Mesodermal cell (in vitro differentiated cells): Measurements from ENCODE around the gene KRTAP12-4.
"Not testable (repeated sequence)": the region's sequence is repeated elsewhere in the genome, so short reads cannot be mapped to it uniquely, and the experiment has no call there.

Experiments
- H3K27ac ChIP-seq: 2 replicates; pipeline ENCODE4 v1.7.0; 2013; ENCODE audit warnings: mild to moderate bottlenecking, low read depth, low read length, moderate library complexity; ENCODE audit not compliant: severe bottlenecking
- H3K36me3 ChIP-seq: 2 replicates; pipeline ENCODE4 v1.7.1; 2013; ENCODE audit warnings: mild to moderate bottlenecking, low read length, moderate library complexity; ENCODE audit not compliant: control insufficient read depth, insufficient read depth
- H3K4me1 ChIP-seq: one replicate; pipeline ENCODE4 v1.7.1; 2013; ENCODE audit warnings: mild to moderate bottlenecking, low read length; ENCODE audit not compliant: insufficient read depth, control insufficient read depth, poor library complexity, severe bottlenecking
- H3K4me3 ChIP-seq: 2 replicates; pipeline ENCODE4 v1.7.0; 2013; ENCODE audit warnings: low read length, control low read depth, mild to moderate bottlenecking; ENCODE audit not compliant: insufficient read depth, poor library complexity, severe bottlenecking; ENCODE audit errors: extremely low read depth
- H3K9me3 ChIP-seq: 2 replicates; pipeline ENCODE4 v1.7.1; 2013; ENCODE audit warnings: mild to moderate bottlenecking, low read length, moderate library complexity; ENCODE audit not compliant: control insufficient read depth
- WGBS, 2 experiments: methylation state at CpG; one replicate each; pipeline ENCODE4 v1.1.5; 2013; ENCODE audit warnings: missing lambda C conversion rate in 2 of 2; ENCODE audit not compliant: insufficient coverage in 2 of 2; 5-methylcytosine and 5-hydroxymethylcytosine counted together

Gene KRTAP12-4

DNA sequence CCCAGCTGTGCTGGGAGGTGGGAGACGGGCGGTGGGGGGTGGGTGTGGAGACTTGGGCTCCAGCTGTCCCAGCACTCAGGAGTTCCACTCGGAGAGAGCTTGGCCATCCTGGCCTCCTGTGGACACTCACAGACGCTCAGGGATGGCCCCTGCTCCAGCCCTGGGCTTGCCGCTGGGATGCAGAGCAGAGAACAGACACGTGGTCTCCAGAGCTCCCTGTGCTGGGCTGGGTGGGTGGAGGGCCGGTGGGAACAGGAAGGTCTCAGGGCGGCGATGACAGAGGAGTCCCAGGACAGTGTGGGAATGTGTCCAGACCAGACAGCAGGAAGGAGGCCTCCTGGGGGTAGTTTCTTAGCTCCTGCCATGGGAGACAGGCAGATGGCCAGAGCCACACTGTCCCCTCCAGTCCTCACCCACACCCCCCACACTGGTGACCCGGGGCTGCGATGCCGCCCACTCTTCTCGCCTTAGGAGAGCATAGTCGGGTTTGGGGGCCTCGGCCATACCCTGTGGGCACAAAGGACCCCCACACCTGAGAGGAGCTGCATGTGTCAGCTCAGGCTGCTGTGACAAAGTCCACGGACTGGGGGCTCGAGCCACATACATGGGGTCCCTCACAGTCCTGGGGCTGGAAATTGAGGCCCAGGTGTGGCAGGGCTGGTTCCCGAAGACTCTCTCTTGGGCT, 25.6 kb downstream of the KRTAP12-4 start:
- H3K36me3 ChIP-seq = no peaks in the 10 kb centered on the region
- H3K4me3 ChIP-seq = no peak overlapping the region
- H3K27ac ChIP-seq = no peak overlapping the region
- no peaks in the 10 kb centered on the region for H3K4me1 ChIP-seq
- H3K9me3 ChIP-seq = peaks cover 23% of the 10 kb centered on the region
- WGBS, 2 experiments = 91 to 93% methylated on average over 12 to 13 of the region's 18 CpGs

DNA sequence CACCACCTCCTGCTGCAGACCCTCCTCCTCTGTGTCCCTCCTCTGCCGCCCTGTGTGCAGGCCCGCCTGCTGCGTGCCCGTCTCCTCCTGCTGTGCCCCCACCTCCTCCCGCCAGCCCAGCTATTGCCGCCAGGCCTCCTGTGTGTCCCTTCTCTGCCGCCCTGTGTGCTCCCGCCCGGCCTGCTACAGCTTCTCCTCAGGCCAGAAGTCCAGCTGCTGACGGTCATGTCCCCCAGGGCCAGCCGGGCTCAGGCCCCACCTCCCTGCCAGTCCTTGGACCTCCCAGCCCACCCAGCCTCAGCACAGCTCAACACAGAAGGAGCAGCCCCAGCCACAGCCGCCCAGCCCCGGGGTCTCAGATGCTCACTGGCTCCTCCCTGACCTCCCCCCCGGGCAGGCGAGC, 26.6 kb downstream of the KRTAP12-4 start:
- not testable (repeated sequence) for H3K4me1 ChIP-seq, H3K27ac ChIP-seq, H3K36me3 ChIP-seq, H3K4me3 ChIP-seq
- 80 to 84% methylated on average over 2 to 14 of the region's 15 CpGs for whole genome bisulfite sequencing, 2 experiments
- peaks cover 33% of the 10 kb centered on the region for H3K9me3 ChIP-seq

DNA sequence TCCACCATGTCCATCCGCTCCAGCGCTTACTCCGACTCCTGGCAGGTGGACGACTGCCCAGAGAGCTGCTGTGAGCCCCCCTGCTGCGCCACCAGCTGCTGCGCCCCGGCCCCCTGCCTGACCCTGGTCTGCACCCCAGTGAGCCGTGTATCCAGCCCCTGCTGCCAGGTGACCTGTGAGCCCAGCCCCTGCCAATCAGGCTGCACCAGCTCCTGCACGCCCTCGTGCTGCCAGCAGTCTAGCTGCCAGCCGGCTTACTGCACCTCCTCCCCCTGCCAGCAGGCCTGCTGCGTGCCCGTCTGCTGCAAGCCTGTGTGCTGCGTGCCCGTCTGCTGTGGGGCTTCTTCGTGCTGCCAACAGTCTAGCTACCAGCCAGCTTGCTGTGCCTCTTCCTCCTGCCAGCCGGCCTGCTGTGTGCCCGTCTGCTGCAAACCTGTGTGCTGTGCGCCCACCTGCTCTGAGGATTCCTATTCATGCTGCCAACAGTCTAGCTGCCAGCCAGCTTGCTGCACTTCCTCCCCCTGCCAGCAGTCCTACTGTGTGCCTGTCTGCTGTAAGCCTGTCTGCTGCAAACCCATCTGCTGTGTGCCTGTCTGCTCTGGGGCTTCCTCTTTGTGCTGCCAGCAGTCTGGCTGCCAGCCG, 27.2 kb downstream of the KRTAP12-4 start:
- 93 to 94% methylated on average over 10 to 16 of the region's 20 CpGs for WGBS, 2 experiments
- not testable (repeated sequence) for H3K4me1 ChIP-seq, H3K36me3 ChIP-seq, H3K4me3 ChIP-seq, H3K27ac ChIP-seq
- H3K9me3 ChIP-seq = peaks cover 37% of the 10 kb centered on the region

DNA sequence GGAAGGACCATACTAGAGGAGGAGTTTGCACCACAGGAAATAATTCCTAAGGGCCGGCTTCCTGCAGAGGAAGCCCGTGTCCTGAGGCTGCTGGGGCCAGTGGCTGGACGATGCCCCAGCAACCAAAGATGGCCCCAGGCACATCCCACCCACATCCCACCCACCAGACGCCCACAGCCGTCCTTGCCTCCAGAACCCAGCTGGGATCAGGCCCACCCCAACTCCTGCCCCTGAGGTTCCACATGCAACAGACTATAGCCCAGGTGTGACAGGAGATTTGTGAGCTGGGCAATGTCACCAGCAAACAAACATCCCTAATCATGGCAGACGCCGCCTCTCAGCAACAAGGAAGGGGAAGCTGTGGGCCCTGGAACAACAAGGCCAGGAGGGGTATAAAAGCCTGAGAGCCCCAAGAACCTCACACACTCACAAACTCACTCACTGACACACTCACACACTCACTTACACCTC, 27.8 kb downstream of the KRTAP12-4 start, which contains the start of gene KRTAP10-9:
TSS of gene KRTAP10-9 (plus strand) at position 421 of the 471 bp plus-strand sequence. CDS start 79 bp downstream, outside the sequence.
- H3K9me3 ChIP-seq = peaks cover 39% of the 10 kb centered on the region
- no peak within 1 kb of the TSS for H3K27ac ChIP-seq
- no peaks in the 10 kb centered on the region for H3K4me1 ChIP-seq
- WGBS, 2 experiments = 82 to 89% methylated on average over 2 to 6 of the region's 7 CpGs
- H3K4me3 ChIP-seq = no peak within 1 kb of the TSS
- no peaks in the 10 kb centered on the region for H3K36me3 ChIP-seq

DNA sequence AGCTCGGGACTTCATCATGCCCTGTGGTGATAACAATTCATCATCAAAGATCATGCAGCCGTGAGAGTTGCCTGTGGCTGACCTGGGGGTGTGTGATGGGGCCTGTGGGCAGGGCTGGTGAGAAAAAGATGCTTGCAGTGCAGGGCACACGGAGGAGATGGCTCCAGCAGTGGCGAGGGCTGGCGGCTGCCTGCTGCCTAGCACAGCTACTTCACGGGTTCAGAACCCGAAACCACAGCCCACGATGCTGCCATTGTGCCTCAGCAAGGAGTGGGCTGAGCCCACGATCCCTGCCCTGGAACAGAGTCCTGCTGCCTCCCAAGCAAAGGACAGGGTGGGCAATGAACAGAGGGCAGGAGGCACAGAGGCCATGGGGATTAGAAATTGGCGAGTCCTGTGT, 28.2 kb downstream of the KRTAP12-4 start:
- Histone ChIP-seq H3K4me3 (no peak overlapping the region), H3K4me1 (no peaks in the 10 kb centered on the region), H3K36me3 (no peaks in the 10 kb centered on the region), H3K9me3 (peaks cover 39% of the 10 kb centered on the region), H3K27ac (no peak overlapping the region)
- WGBS, 2 experiments = 90 to 91% methylated on average over 8 to 10 of the region's 10 CpGs

DNA sequence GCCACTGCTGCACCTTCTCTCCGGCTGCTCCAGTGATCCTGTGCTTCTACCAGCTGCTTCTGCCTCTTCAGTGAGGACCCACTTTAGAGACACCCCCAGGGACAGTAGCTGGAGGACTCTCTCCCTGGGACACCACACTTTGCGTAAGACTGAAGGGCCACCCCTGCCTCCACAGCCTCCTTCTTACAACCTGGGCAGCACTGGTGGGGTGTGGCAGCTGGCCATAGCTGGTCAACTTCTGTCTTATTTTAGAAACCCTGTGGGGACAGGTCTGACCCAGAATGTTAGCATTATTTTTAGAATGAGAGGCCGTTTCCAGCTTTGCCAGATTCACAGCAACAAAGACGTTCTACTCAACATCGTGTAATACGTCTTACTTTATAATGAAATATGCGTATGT, 28.7 kb downstream of the KRTAP12-4 start:
- H3K4me1 ChIP-seq = no peaks in the 10 kb centered on the region
- no peak overlapping the region for H3K4me3 ChIP-seq
- peaks cover 39% of the 10 kb centered on the region for H3K9me3 ChIP-seq
- H3K36me3 ChIP-seq = no peaks in the 10 kb centered on the region
- 92 to 100% methylated on average over 1 to 4 of the region's 7 CpGs for WGBS, 2 experiments
- no peak overlapping the region for H3K27ac ChIP-seq

DNA sequence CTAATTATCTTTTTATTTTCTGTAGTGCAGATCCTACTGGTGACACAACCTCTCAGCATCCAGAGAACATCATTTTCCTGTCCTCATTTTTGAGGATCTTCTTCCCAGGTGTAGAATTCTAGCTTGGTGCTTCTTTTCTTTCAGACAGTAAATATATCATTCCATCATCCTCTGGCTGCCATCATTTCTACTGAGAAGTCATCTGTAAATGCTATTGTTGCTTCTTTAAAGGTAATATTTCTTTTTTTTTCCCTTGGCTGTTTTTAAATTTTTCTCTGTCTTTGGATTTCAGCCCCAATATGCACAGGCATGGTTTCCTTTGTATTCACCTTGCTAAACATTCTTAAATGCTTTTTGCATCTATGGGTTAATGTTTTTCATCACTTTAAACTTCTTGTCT, 30.9 kb downstream of the KRTAP12-4 start:
- Histone ChIP-seq H3K27ac (no peak overlapping the region), H3K4me3 (no peak overlapping the region), H3K4me1 (no peaks in the 10 kb centered on the region), H3K9me3 (peaks cover 51% of the 10 kb centered on the region), H3K36me3 (no peaks in the 10 kb centered on the region)

DNA sequence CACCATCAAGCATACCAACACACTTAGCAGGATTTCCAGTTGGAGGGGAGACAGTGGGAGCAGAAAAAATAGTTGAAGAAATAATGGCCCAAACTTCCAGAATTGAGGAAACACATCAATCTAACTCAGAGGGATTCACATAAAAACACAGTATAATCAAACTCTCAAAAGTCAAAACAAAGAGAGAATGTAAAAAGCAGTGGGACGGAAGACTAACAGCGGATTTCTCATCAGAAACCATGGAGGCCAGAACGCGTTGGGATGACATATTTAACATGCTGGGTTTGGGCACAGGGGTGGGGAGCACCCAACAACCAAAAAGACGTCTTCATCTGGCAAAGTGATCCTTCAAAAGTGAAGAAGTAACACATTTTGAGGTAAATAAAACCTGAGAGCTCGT, 34.6 kb downstream of the KRTAP12-4 start:
- Histone ChIP-seq H3K4me3 (no peak overlapping the region), H3K9me3 (peaks cover 41% of the 10 kb centered on the region), H3K4me1 (no peaks in the 10 kb centered on the region), H3K27ac (no peak overlapping the region), H3K36me3 (no peaks in the 10 kb centered on the region)
- WGBS, 2 experiments = 82 to 94% methylated on average over 6 of the region's 6 CpGs

DNA sequence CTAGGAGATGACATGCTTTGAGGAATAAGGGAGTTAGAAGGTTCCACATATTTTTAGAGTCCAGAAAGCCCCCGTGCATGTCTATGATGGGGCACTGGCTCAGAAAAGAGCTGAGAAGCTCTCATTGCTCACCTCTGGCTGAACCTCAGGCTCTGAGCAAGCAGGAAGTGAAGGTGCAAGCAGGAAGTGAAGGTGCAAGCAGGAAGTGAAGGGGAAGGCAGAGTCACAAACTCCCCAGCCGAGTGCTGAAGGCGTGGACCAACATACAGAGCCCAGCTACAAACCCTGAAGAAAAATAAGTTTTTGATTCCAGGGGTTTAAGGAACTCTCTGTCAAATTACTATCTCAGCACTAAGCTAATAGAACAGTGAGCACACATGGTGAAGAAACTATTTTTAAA, 35.5 kb downstream of the KRTAP12-4 start:
- WGBS, 2 experiments = 93 to 100% methylated on average over 1 to 2 of the region's 3 CpGs
- H3K4me1 ChIP-seq = no peaks in the 10 kb centered on the region
- no peaks in the 10 kb centered on the region for H3K36me3 ChIP-seq
- H3K4me3 ChIP-seq = no peak overlapping the region
- no peak overlapping the region for H3K27ac ChIP-seq
- peaks cover 31% of the 10 kb centered on the region for H3K9me3 ChIP-seq

DNA sequence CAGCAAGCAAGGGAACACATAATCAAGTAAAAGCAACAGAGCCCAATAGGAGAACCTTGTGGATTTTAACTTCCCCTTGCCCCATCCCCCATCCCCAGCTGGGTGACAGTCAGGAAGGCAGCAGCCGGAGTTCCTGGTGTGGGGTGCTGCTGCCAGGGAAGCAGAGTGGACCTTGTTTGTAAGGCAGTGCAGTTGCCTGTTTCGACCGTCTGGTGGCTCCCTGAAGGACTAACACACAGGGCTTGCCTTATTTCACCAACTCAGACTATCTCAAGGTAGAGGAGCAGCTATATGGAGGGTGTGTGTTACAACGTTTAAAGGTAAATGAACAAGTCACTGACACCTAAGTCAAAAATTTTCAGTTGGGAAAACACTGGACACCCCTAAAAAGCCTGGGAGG, 36.0 kb downstream of the KRTAP12-4 start:
- Histone ChIP-seq H3K27ac (no peak overlapping the region), H3K4me1 (no peaks in the 10 kb centered on the region), H3K4me3 (no peak overlapping the region), H3K9me3 (peaks cover 28% of the 10 kb centered on the region), H3K36me3 (no peaks in the 10 kb centered on the region)
- WGBS, 2 experiments = 80% methylated on average over 1 of the region's 4 CpGs; no CpG with 5 or more reads in 1 of the 2 experiments

DNA sequence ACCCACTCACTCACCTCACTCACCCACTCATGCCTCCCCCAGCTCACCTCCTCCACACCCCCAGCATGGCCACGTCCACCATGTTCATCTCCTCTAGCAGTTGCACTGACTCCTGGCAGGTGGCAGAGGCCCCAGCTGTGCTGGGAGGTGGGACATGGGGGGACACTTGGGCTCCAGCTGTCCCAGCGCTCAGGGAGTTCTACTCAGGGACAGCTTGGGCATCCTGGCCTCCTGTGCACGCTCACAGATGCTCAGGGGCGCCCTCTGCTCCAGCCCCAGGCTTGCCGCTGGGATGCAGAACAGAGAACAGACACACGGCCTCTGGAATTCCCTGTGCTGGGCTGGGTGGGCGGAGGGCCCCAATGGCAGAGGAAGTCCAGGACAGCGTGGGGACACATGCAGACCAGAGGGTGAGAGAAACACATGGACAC, 37.4 kb downstream of the KRTAP12-4 start:
- no peak overlapping the region for H3K4me3 ChIP-seq
- 64 to 77% methylated on average over 6 to 7 of the region's 8 CpGs for WGBS, 2 experiments

More for the DNA sequence above, 37.4 kb downstream of the KRTAP12-4 start:
- Histone ChIP-seq H3K36me3 (no peaks in the 10 kb centered on the region), H3K27ac (no peak overlapping the region), H3K4me1 (no peaks in the 10 kb centered on the region), H3K9me3 (peaks cover 16% of the 10 kb centered on the region)
